Airway epithelial cell (primary cell): ENCODE results near the gene ZBTB32. TPM values are rescaled to one million over a fixed set of nuclear protein-coding genes. Genes with fewer than 3 reads are reported as not detected.

Experiments
- total RNA-seq: library from RNA; depleted of rRNA; stranded (reverse); fragments of >200 nt; gene quantifications from 2 replicates; pipeline ENCODE4 v1.2.3, GENCODE V29; 2015

The ZBTB32 gene
- not detected in 2 replicates for total RNA-seq

GRCh38 chr19:35704218-35704617 lies at the start of gene ZBTB32:
ZBTB32 (plus strand) TSS chr19:35704558; CDS start chr19:35714627, 10,069 bp downstream.

GRCh38 chr19:35666251-35666913 lies 38.0 kb upstream of the ZBTB32 start, which contains the start of gene UPK1A:
UPK1A (plus strand) TSS chr19:35666517; CDS start chr19:35666813, 296 bp downstream.

GRCh38 chr19:35717665-35718344 lies 13.4 kb downstream of the ZBTB32 start, which contains the start of gene KMT2B:
KMT2B (plus strand) TSS chr19:35718003; CDS start chr19:35718019, 16 bp downstream.

GRCh38 chr19:35742121-35742724 lies 37.9 kb downstream of the ZBTB32 start, which contains the start of gene IGFLR1:
IGFLR1 (minus strand) TSS chr19:35742452; CDS start chr19:35741180, 1,272 bp downstream.

GRCh38 chr19:35745328-35746086 lies 41.1 kb downstream of the ZBTB32 start, which contains the start of the genes PSENEN and U2AF1L4:
PSENEN (plus strand) TSS chr19:35745651; CDS start chr19:35745931, 280 bp downstream.
U2AF1L4 (minus strand) TSS chr19:35745418; CDS start chr19:35745391, 27 bp downstream.

GRCh38 chr19:35748106-35749020 lies 44.0 kb downstream of the ZBTB32 start, which contains the start of gene LIN37:
LIN37 (plus strand) TSS chr19:35748576; CDS start chr19:35748725, 149 bp downstream.

GRCh38 chr19:35756377-35757230 lies 52.2 kb downstream of the ZBTB32 start, which contains the start of gene HSPB6:
HSPB6 (minus strand) TSS chr19:35757029; CDS start chr19:35757008, 21 bp downstream.

GRCh38 chr19:35757749-35758608 lies 53.6 kb downstream of the ZBTB32 start, which contains the start of gene PROSER3:
PROSER3 (plus strand) TSS chr19:35758176; CDS start chr19:35758216, 40 bp downstream.

Other genes with a start within 250 kb of the ZBTB32 start
- 40.4 and 58.3 TPM in 2 replicates for gene KRTDAP, start 214.1 kb upstream of the ZBTB32 start, total RNA-seq
- gene DMKN, start 190.9 kb upstream of the ZBTB32 start, total RNA-seq = 490 and 661 TPM in 2 replicates
- gene SBSN, start 176.2 kb upstream of the ZBTB32 start, total RNA-seq = 62.1 and 80.8 TPM in 2 replicates
- not detected in 2 replicates for gene GAPDHS, start 171.1 kb upstream of the ZBTB32 start, total RNA-seq
- 116 and 138 TPM in 2 replicates for gene TMEM147, start 158.9 kb upstream of the ZBTB32 start, total RNA-seq
- not detected in 2 replicates for gene ATP4A, start 140.9 kb upstream of the ZBTB32 start, total RNA-seq
- gene PMIS2, start 118.4 kb upstream of the ZBTB32 start, total RNA-seq = not detected in 2 replicates
- gene HAUS5, start 91.8 kb upstream of the ZBTB32 start, total RNA-seq = 10.9 TPM in 2 replicates
- 103 and 118 TPM in 2 replicates for gene RBM42, start 75.5 kb upstream of the ZBTB32 start, total RNA-seq
- 0.35 and 0.51 TPM in 2 replicates for gene ETV2, start 62.8 kb upstream of the ZBTB32 start, total RNA-seq
- gene COX6B1, start 56.2 kb upstream of the ZBTB32 start, total RNA-seq = 473 and 703 TPM in 2 replicates
- gene UPK1A, start 38.0 kb upstream of the ZBTB32 start, total RNA-seq = not detected in 2 replicates
- gene KMT2B, start 13.4 kb downstream of the ZBTB32 start, total RNA-seq = 16.7 and 19.3 TPM in 2 replicates
- 6.3 and 6.7 TPM in 2 replicates for gene IGFLR1, start 37.9 kb downstream of the ZBTB32 start, total RNA-seq
- gene U2AF1L4, start 40.9 kb downstream of the ZBTB32 start, total RNA-seq = 7.9 and 9.1 TPM in 2 replicates
- 45.9 and 62.3 TPM in 2 replicates for gene PSENEN, start 41.1 kb downstream of the ZBTB32 start, total RNA-seq
- 10.4 and 43.5 TPM in 2 replicates for gene LIN37, start 44.0 kb downstream of the ZBTB32 start, total RNA-seq
- gene HSPB6, start 52.5 kb downstream of the ZBTB32 start, total RNA-seq = 0.35 TPM in 1 of 2 replicates, not detected in the other
- 6.5 and 19.5 TPM in 2 replicates for gene PROSER3, start 53.6 kb downstream of the ZBTB32 start, total RNA-seq
- 5.6 and 7.5 TPM in 2 replicates for gene ARHGAP33, start 71.0 kb downstream of the ZBTB32 start, total RNA-seq
- not detected in 2 replicates for gene PRODH2, start 108.3 kb downstream of the ZBTB32 start, total RNA-seq
- gene NPHS1, start 147.9 kb downstream of the ZBTB32 start, total RNA-seq = not detected in 2 replicates
- 0.14 TPM in 1 of 2 replicates, not detected in the other for gene KIRREL2, start 152.4 kb downstream of the ZBTB32 start, total RNA-seq
- 1.9 and 2.8 TPM in 2 replicates for gene APLP1, start 164.0 kb downstream of the ZBTB32 start, total RNA-seq
- 4.8 and 21.3 TPM in 2 replicates for gene NFKBID, start 196.0 kb downstream of the ZBTB32 start, total RNA-seq
- gene HCST, start 198.0 kb downstream of the ZBTB32 start, total RNA-seq = not detected in 2 replicates
- gene TYROBP, start 203.7 kb downstream of the ZBTB32 start, total RNA-seq = not detected in 2 replicates
- gene LRFN3, start 231.8 kb downstream of the ZBTB32 start, total RNA-seq = 6.5 and 10.8 TPM in 2 replicates